Peyer's patch (tissue), 4 donors: ENCODE results near the gene IL3RA.

ENCODE experiments used
- CTCF ChIP-seq, 6 experiments: fragments of 450-650 bp in 4 of 6; fragments of 200-600 bp in 2 of 6; sonication (generic) in 1 of 6; IDR thresholded peaks; one replicate each; pipeline ENCODE4 v1.5.1; 2017 to 2019; ENCODE audit warnings: antibody characterized with exemption in 6 of 6, mild to moderate bottlenecking in 3 of 6, moderate library complexity in 1 of 6
- POLR2A ChIP-seq, 2 donors: fragments of 450-650 bp; IDR thresholded peaks; one replicate each; pipeline ENCODE4 v1.5.1; 2017; ENCODE audit warnings: antibody characterized with exemption in 2 of 2, mild to moderate bottlenecking in 2 of 2, moderate library complexity in 2 of 2

GRCh38 chrX:1418901-1419544 lies 82.4 kb downstream of the IL3RA start:
- no peak for TF ChIP-seq CTCF (IDR thresholded peaks at IDR 0.05)
- no peak for TF ChIP-seq POLR2A (IDR thresholded peaks at IDR 0.05)
